Fibroblast of lung (primary cell): ENCODE measurements around the gene LRRC3. TPM values are rescaled to one million over a fixed set of nuclear protein-coding genes. Genes with fewer than 3 reads are reported as not detected.

ENCODE experiments used
- DNase-seq, 2 donors: peaks; one replicate each; pipeline versions ENCODE4 v3.0.0 to v3.0.0-alpha.2; 2010; ENCODE audit warnings: low read depth in 2 of 2
- H2AFZ ChIP-seq: 2 replicates; pipeline ENCODE4 v1.5.1; 2012; ENCODE audit warnings: low read length, control low read depth, inconsistent platforms
- H3K27ac ChIP-seq: 2 replicates; pipeline ENCODE4 v1.5.1; 2011; ENCODE audit warnings: low read length, control low read depth; ENCODE audit not compliant: insufficient read depth
- H3K27me3 ChIP-seq: 2 replicates; pipeline ENCODE4 v1.5.1; 2011; ENCODE audit warnings: mild to moderate bottlenecking, low read length; ENCODE audit not compliant: control insufficient read depth, insufficient read depth
- H3K36me3 ChIP-seq: 2 replicates; pipeline ENCODE4 v1.5.1; 2011; ENCODE audit warnings: low read length; ENCODE audit not compliant: control insufficient read depth, insufficient read depth
- H3K4me1 ChIP-seq: 2 replicates; pipeline ENCODE4 v1.5.1; 2011; ENCODE audit warnings: low read length; ENCODE audit not compliant: control insufficient read depth, insufficient read depth; ENCODE audit errors: extremely low read depth
- H3K4me2 ChIP-seq: 2 replicates; pipeline ENCODE4 v1.5.1; 2011; ENCODE audit warnings: low read length, control low read depth; ENCODE audit not compliant: insufficient read depth; ENCODE audit errors: extremely low read depth
- H3K4me3 ChIP-seq, 4 experiments: fragments of 200-600 bp in 1 of 4; sonication (generic) in 1 of 4; replicated peaks in 1 of 4; 2 replicates each; pipeline ENCODE4 v1.5.1; 2011 to 2016; ENCODE audit warnings: low read length in 4 of 4, low read depth in 3 of 4, mild to moderate bottlenecking in 3 of 4, control low read depth in 2 of 4, inconsistent platforms in 1 of 4, mixed read lengths in 1 of 4; ENCODE audit not compliant: insufficient read depth in 1 of 4; ENCODE audit errors: control extremely low read depth in 1 of 4
- H3K79me2 ChIP-seq: 2 replicates; pipeline ENCODE4 v1.5.1; 2012; ENCODE audit warnings: mild to moderate bottlenecking, low read length, inconsistent platforms; ENCODE audit not compliant: control insufficient read depth, insufficient read depth
- H3K9ac ChIP-seq: 2 replicates; pipeline ENCODE4 v1.5.1; 2011; ENCODE audit warnings: mild to moderate bottlenecking, low read length, control low read depth; ENCODE audit not compliant: insufficient read depth
- H3K9me3 ChIP-seq: 2 replicates; pipeline ENCODE4 v1.5.1; 2012; ENCODE audit warnings: low read depth, low read length; ENCODE audit not compliant: control insufficient read depth, insufficient read depth
- H4K20me1 ChIP-seq: 2 replicates; pipeline ENCODE4 v1.5.1; 2011; ENCODE audit warnings: low read length; ENCODE audit not compliant: control insufficient read depth, insufficient read depth; ENCODE audit errors: extremely low read depth
- EZH2 ChIP-seq: IDR thresholded peaks from 2 replicates; pipeline ENCODE4 v1.5.1; 2012; ENCODE audit warnings: low read length, control low read depth, mild to moderate bottlenecking; ENCODE audit errors: missing control alignments
- polyA plus RNA-seq, 2 donors: library from polyadenylated mRNA; depleted of rRNA in 1 of 2; stranded (reverse) in 1 of 2; unstranded in 1 of 2; fragments of >200 nt; gene quantifications; 2 replicates each; pipeline ENCODE4 v1.2.1, GENCODE V29; 2011 to 2012; ENCODE audit warnings: missing spikeins in 1 of 2
- total RNA-seq: library from RNA; depleted of rRNA; stranded (reverse); fragments of >200 nt; gene quantifications from 2 replicates; pipeline ENCODE4 v1.2.1, GENCODE V29; 2014
- TF ChIP-seq, protein P1 (sequence below), 2 donors: IDR thresholded peaks in 1 of 2; conservative IDR thresholded peaks in 1 of 2; 1 replicate in 1 of 2; 2 replicates in 1 of 2; pipeline ENCODE4 v1.5.1; 2011 to 2012; ENCODE audit warnings: low read length in 2 of 2, control low read depth in 1 of 2, inconsistent platforms in 1 of 2, low read depth in 1 of 2, mild to moderate bottlenecking in 1 of 2

LRRC3 gene
- total and polyA plus RNA-seq, 2 donors (not counting 1 experiment from before 2014, with no cell fraction given), result 0.50 to 0.52 TPM

DNA sequence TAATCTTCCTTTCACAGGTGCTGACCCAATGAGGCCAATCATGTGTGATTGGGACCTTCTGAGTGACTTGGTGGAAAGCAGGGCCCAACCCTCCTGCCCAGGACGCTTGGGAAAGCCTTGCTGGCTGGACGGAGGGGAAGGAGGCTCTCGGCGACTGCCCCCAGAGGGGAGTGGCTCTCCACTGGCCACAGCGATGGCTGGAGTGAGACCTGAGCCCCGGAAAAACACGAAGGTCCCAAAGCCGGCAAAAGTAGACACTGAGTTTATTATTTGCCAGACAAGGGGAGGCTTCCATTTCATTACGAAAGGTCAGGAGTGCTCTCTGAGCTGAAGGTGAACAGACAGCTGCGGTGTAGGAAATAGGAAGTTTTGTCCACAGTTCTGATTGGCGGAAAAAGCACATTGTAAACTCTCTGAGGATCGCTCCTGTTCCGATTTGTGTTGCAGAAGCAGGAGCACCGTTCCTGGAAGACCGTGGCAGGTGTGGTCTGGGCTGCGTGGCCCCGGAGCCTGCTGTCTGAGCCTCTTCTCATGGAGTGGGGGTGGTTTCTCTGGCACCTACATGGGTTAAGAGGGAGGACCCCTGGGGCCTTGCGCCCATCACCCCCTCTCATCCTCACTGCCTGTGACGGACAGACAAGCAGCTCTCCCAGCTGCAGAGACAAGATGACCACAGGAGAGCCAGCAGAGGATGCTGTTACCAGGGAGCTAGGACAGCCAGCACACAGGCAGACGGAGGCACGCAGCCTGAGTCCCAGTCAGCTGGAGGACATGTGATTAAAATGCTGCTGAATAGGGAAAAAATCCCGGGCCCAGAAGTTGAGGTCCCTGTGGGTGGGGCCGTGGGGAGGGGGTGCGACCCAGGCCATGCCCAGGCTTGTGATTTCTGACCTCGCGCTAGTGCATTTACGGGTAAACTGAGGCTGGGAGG is 43.2 kb downstream of the LRRC3 start:
- no peak overlapping the region for H2AFZ ChIP-seq
- no peaks in the 10 kb centered on the region for H4K20me1 ChIP-seq
- no peaks in the 10 kb centered on the region for H3K36me3 ChIP-seq
- DNase-seq, result no peak
- no peaks in the 10 kb centered on the region for H3K79me2 ChIP-seq
- H3K4me1 ChIP-seq, result no peaks in the 10 kb centered on the region
- no peaks in the 10 kb centered on the region for H3K27me3 ChIP-seq
- TF ChIP-seq, protein P1, sequence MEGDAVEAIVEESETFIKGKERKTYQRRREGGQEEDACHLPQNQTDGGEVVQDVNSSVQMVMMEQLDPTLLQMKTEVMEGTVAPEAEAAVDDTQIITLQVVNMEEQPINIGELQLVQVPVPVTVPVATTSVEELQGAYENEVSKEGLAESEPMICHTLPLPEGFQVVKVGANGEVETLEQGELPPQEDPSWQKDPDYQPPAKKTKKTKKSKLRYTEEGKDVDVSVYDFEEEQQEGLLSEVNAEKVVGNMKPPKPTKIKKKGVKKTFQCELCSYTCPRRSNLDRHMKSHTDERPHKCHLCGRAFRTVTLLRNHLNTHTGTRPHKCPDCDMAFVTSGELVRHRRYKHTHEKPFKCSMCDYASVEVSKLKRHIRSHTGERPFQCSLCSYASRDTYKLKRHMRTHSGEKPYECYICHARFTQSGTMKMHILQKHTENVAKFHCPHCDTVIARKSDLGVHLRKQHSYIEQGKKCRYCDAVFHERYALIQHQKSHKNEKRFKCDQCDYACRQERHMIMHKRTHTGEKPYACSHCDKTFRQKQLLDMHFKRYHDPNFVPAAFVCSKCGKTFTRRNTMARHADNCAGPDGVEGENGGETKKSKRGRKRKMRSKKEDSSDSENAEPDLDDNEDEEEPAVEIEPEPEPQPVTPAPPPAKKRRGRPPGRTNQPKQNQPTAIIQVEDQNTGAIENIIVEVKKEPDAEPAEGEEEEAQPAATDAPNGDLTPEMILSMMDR (conservative IDR thresholded peaks at IDR 0.05 in 1 of 2, IDR thresholded peaks at IDR 0.05 in 1 of 2; ENCODE audit: low read depth in 1 of 2, low read length in 2 of 2), result no peak
- TF ChIP-seq EZH2, result no peak
- no peak overlapping the region for H3K4me3 ChIP-seq
- H3K9me3 ChIP-seq, result no peaks in the 10 kb centered on the region
- H3K9ac ChIP-seq, result no peak overlapping the region
- H3K4me2 ChIP-seq, result no peak overlapping the region
- no peak overlapping the region for H3K27ac ChIP-seq

DNA sequence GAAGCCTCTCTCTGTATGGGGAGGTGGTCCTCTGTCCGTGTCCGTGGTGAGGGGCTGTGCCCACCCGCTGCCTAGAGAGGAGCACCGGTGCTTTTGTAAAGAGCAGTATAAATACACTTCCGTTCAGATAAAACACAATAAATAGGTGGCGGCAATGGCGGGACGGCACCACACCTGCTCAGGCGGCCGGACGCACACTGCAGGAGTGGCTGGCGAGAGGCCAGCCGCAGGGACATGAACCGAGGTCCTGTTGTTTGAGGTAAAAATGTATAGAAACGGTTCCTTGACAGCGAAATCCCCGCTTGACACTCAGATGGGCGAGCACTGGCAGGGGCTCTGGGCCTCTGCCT is 43.9 kb downstream of the LRRC3 start:
- TF ChIP-seq, protein P1 (conservative IDR thresholded peaks at IDR 0.05 in 1 of 2, IDR thresholded peaks at IDR 0.05 in 1 of 2; ENCODE audit: low read depth in 1 of 2, low read length in 2 of 2), result no peak
- TF ChIP-seq EZH2, result no peak
- no peak overlapping the region for H3K4me3 ChIP-seq
- H3K9me3 ChIP-seq, result no peaks in the 10 kb centered on the region
- H3K4me1 ChIP-seq, result no peaks in the 10 kb centered on the region
- no peak overlapping the region for H2AFZ ChIP-seq
- H3K4me2 ChIP-seq, result no peak overlapping the region
- H3K9ac ChIP-seq, result no peak overlapping the region
- H3K79me2 ChIP-seq, result no peaks in the 10 kb centered on the region
- H3K36me3 ChIP-seq, result no peaks in the 10 kb centered on the region
- H3K27ac ChIP-seq, result no peak overlapping the region
- H4K20me1 ChIP-seq, result no peaks in the 10 kb centered on the region
- no peak for DNase-seq
- H3K27me3 ChIP-seq, result no peaks in the 10 kb centered on the region

GRCh38 chr21:44499631-44500030 is 44.3 kb downstream of the LRRC3 start:
- Histone ChIP-seq H3K9ac (no peak overlapping the region), H3K79me2 (no peaks in the 10 kb centered on the region), H3K4me2 (no peak overlapping the region), H3K27ac (no peak overlapping the region), H3K9me3 (no peaks in the 10 kb centered on the region), H3K4me1 (no peaks in the 10 kb centered on the region), H2AFZ (no peak overlapping the region), H3K4me3 (no peak overlapping the region), H3K36me3 (no peaks in the 10 kb centered on the region), H3K27me3 (no peaks in the 10 kb centered on the region), H4K20me1 (no peaks in the 10 kb centered on the region)
- TF ChIP-seq EZH2, result no peak
- no peak for DNase-seq
